ENCODE measurements around the gene WSB1. TPM values are rescaled to one million over a fixed set of nuclear protein-coding genes. Genes with fewer than 3 reads are reported as not detected.

The WSB1 gene
- total and polyA plus RNA-seq, 9 of the 15 experiments (the other 6 are each of a cell fraction or from before 2014, with no cell fraction given) = 22.8 to 229 (median 81.1) TPM

DNA sequence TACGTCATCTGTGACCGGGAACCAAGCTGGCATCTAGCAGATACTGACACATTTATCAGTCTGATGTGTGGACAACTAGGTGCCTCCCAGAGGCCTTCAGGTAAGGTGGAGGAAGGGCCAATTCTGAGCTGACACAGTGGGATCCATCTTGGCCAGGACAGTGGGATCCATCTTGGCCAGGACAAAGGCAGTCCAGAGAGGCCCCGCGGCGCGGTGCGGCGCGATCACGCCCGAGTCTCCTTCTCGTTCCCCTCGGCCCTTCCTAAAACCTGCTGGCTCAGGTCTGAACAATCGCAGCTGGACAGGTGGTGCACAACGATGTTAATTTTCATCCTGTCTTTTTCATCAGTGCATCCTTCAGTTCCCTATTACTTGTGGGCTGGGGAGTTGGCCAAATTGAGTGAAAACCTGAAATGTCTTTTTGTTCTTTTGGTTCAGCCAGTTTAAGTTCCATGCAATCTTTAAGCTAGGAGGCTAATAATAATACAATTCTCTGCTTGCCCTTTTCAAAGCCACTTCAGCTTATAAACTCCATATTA, 486 bp upstream of the WSB1 start (continued):
- TF ChIP-seq, protein P1, sequence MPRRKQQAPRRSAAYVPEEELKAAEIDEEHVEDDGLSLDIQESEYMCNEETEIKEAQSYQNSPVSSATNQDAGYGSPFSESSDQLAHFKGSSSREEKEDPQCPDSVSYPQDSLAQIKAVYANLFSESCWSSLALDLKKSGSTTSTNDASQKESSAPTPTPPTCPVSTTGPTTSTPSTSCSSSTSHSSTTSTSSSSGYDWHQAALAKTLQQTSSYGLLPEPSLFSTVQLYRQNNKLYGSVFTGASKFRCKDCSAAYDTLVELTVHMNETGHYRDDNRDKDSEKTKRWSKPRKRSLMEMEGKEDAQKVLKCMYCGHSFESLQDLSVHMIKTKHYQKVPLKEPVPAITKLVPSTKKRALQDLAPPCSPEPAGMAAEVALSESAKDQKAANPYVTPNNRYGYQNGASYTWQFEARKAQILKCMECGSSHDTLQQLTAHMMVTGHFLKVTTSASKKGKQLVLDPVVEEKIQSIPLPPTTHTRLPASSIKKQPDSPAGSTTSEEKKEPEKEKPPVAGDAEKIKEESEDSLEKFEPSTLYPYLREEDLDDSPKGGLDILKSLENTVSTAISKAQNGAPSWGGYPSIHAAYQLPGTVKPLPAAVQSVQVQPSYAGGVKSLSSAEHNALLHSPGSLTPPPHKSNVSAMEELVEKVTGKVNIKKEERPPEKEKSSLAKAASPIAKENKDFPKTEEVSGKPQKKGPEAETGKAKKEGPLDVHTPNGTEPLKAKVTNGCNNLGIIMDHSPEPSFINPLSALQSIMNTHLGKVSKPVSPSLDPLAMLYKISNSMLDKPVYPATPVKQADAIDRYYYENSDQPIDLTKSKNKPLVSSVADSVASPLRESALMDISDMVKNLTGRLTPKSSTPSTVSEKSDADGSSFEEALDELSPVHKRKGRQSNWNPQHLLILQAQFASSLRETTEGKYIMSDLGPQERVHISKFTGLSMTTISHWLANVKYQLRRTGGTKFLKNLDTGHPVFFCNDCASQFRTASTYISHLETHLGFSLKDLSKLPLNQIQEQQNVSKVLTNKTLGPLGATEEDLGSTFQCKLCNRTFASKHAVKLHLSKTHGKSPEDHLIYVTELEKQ (CRISPR knock-in tag; IDR thresholded peaks at IDR 0.05) = peak; percentile 75; the same call in 1 of the 2 replicates
- TF ChIP-seq ZNF174 (CRISPR knock-in tag; IDR thresholded peaks at IDR 0.05) (no peak), SREBF1 (IDR thresholded peaks at IDR 0.05; ENCODE audit: borderline replicate concordance, low read depth, low read length) (no peak), CCAR2 (IDR thresholded peaks at IDR 0.05; ENCODE audit: low read depth, low read length) (no peak), KDM1A (IDR thresholded peaks at IDR 0.05) (no peak), MCM5 (IDR thresholded peaks at IDR 0.05; ENCODE audit: low read depth) (no peak), CAMTA2 (CRISPR knock-in tag; conservative IDR thresholded peaks at IDR 0.05) (no peak), HNRNPK (IDR thresholded peaks at IDR 0.05; ENCODE audit: low read depth, low read length, poor library complexity, severe bottlenecking) (no peak), ERF (CRISPR knock-in tag; IDR thresholded peaks at IDR 0.05) (peak; percentile 96), ZNF12 (CRISPR knock-in tag; IDR thresholded peaks at IDR 0.05) (no peak), XRCC3 (IDR thresholded peaks at IDR 0.05) (no peak), CBX8 (IDR thresholded peaks at IDR 0.05; ENCODE audit: borderline replicate concordance, extremely low read depth, low read depth, low read length, poor library complexity, severe bottlenecking) (no peak), TCF3 (CRISPR knock-in tag; IDR thresholded peaks at IDR 0.05) (no peak), FOXJ3 (CRISPR knock-in tag; IDR thresholded peaks at IDR 0.05) (no peak), CREM (IDR thresholded peaks at IDR 0.05; ENCODE audit: low read depth) (no peak), HNRNPH1 (optimal IDR thresholded peaks at IDR 0.05; ENCODE audit: low read depth, low read length) (no peak), HDAC1 (IDR thresholded peaks at IDR 0.05) (no peak)
- TF ChIP-seq, protein P2, sequence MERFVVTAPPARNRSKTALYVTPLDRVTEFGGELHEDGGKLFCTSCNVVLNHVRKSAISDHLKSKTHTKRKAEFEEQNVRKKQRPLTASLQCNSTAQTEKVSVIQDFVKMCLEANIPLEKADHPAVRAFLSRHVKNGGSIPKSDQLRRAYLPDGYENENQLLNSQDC (CRISPR knock-in tag; IDR thresholded peaks at IDR 0.05) = no peak
- TF ChIP-seq, protein P3, sequence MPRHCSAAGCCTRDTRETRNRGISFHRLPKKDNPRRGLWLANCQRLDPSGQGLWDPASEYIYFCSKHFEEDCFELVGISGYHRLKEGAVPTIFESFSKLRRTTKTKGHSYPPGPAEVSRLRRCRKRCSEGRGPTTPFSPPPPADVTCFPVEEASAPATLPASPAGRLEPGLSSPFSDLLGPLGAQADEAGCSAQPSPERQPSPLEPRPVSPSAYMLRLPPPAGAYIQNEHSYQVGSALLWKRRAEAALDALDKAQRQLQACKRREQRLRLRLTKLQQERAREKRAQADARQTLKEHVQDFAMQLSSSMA (CRISPR knock-in tag; IDR thresholded peaks at IDR 0.05) = no peak
- TF ChIP-seq, protein P4, sequence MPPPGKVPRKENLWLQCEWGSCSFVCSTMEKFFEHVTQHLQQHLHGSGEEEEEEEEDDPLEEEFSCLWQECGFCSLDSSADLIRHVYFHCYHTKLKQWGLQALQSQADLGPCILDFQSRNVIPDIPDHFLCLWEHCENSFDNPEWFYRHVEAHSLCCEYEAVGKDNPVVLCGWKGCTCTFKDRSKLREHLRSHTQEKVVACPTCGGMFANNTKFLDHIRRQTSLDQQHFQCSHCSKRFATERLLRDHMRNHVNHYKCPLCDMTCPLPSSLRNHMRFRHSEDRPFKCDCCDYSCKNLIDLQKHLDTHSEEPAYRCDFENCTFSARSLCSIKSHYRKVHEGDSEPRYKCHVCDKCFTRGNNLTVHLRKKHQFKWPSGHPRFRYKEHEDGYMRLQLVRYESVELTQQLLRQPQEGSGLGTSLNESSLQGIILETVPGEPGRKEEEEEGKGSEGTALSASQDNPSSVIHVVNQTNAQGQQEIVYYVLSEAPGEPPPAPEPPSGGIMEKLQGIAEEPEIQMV (tag; conservative IDR thresholded peaks at IDR 0.05; ENCODE audit: low read depth) = peak; percentile 81
- TF ChIP-seq, protein P5, sequence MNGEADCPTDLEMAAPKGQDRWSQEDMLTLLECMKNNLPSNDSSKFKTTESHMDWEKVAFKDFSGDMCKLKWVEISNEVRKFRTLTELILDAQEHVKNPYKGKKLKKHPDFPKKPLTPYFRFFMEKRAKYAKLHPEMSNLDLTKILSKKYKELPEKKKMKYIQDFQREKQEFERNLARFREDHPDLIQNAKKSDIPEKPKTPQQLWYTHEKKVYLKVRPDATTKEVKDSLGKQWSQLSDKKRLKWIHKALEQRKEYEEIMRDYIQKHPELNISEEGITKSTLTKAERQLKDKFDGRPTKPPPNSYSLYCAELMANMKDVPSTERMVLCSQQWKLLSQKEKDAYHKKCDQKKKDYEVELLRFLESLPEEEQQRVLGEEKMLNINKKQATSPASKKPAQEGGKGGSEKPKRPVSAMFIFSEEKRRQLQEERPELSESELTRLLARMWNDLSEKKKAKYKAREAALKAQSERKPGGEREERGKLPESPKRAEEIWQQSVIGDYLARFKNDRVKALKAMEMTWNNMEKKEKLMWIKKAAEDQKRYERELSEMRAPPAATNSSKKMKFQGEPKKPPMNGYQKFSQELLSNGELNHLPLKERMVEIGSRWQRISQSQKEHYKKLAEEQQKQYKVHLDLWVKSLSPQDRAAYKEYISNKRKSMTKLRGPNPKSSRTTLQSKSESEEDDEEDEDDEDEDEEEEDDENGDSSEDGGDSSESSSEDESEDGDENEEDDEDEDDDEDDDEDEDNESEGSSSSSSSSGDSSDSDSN (IDR thresholded peaks at IDR 0.05; ENCODE audit: borderline replicate concordance in 1 of 2, low read depth in 2 of 2, low read length in 2 of 2) = no peak
